Stimulated activated naive B cell treated with anti-CD40 and anti-IgM and Interleukin-4, amounts not matched to agents 10 μg/mL and 1 μg/mL and 100 μg/mL, for 72 hours (primary cell): Measurements from ENCODE around the gene MRPL48.
"Not testable (repeated sequence)": the region's sequence is repeated elsewhere in the genome, so short reads cannot be mapped to it uniquely, and the experiment has no call there.

Experiments used
- ATAC-seq, 2 donors: fragments of 150-1000 bp; cut with Tn5 transposase; replicated peaks; 2 replicates each; pipeline ENCODE4 v1.10.0; 2021; ENCODE audit warnings: moderate library complexity in 1 of 2
- DNase-seq: peaks from one replicate; pipeline ENCODE4 v3.0.0; 2021
- H3K27ac Mint-ChIP-seq: one replicate; pipeline ENCODE4 v1.8.0; 2022; ENCODE audit warnings: mild to moderate bottlenecking, mixed read lengths
- H3K27me3 Mint-ChIP-seq, 2 donors: one replicate each; pipeline ENCODE4 v1.8.0; 2022; ENCODE audit warnings: mixed read lengths in 2 of 2
- H3K36me3 Mint-ChIP-seq, 2 donors: one replicate each; pipeline ENCODE4 v1.8.0; 2022; ENCODE audit warnings: mixed read lengths in 2 of 2, mild to moderate bottlenecking in 1 of 2
- H3K4me1 Mint-ChIP-seq, 2 donors: one replicate each; pipeline ENCODE4 v1.8.0; 2022; ENCODE audit warnings: mixed read lengths in 2 of 2, mild to moderate bottlenecking in 1 of 2
- H3K4me3 Mint-ChIP-seq, 2 donors: one replicate each; pipeline ENCODE4 v1.8.0; 2022; ENCODE audit warnings: mild to moderate bottlenecking in 2 of 2, mixed read lengths in 2 of 2, moderate library complexity in 1 of 2
- H3K9me3 Mint-ChIP-seq, 2 donors: one replicate each; pipeline ENCODE4 v1.8.0; 2022; ENCODE audit warnings: mixed read lengths in 2 of 2, mild to moderate bottlenecking in 1 of 2

The MRPL48 gene

DNA sequence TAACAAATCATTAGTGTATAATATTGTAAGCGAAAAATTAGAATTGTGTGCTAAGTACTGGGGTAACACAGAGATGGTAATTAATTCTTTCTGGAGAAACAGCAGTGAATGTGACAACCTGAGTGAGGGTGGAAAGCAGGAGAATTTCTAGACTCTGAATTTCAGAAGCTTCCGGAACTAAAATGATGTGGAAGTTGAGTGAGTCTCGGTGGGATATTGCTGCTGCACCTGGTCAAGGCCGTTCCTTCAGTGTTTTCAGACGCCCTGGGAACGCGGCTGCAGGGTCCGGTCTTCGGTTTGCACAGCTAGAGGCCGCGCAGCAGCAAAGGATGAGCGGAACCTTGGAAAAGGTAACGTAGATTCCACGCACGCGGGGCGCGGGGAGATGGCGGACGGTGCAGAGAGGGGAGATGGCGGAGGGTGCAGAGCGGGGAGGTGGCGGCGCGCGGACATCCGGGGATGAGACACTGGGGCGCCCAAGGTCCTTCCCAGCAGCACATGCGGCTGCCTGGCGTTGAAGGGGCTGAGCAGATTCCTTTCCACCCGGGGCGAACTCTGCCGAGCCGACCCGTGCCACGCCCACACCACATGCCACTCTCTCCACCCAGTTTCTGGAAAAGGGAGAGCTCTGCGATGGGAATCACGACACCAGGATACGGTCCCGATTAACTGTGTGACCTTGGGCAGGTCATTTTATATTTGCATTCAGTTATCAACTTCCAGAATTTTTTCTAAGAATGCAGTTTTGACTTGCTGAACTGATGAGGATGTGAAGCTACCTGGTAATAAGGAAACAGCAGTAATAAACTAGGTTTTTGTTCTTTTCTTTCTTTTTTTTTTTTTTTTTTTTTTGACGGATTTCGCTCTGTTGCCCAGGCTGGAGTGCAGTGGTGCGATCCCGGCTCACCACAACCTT, at the start of gene MRPL48:
Gene MRPL48, plus strand, starts transcription at position 232 of the 916 bp plus-strand sequence. Its CDS starts 98 bp downstream, at position 330.
- Mint-ChIP-seq H3K9me3 (no peaks in the 10 kb centered on the region), H3K36me3 (peaks cover 2 to 3% of the 10 kb centered on the region in 2 donors), H3K4me1 (peaks cover 9 to 23% of the 10 kb centered on the region in 2 donors), H3K4me3 (peak within 1 kb of the TSS; percentile 99 to 100), H3K27ac (peak within 1 kb of the TSS; percentile 99), H3K27me3 (peaks cover 0 to 3% of the 10 kb centered on the region in 2 donors)
- ATAC-seq (peak; percentile 97 to 99), DNase-seq (peak; percentile 82)

DNA sequence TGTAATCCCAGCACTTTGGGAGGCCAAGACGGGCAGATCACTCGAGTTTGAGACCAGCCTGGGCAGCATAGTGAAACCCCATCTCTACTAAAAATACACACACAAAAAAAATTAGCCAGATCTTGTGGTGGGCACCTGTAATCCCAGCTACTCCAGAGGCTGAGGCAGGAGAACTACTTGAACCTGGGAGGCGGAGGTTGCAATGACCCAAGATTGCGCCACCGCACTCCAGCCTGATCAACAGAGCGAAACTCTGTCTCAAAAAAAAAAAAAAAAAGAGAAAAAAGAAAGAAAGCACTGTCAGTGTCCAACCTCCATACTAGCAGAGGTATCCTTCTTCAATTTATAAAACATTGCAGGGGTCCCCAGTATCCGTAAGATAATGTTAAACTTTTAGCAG, 44.6 kb upstream of the MRPL48 start:
- Mint-ChIP-seq H3K36me3 (peaks cover 4 to 11% of the 10 kb centered on the region in 2 donors), H3K4me1 (peaks cover 2 to 23% of the 10 kb centered on the region in 2 donors), H3K4me3 (no peak overlapping the region), H3K27me3 (no peaks in the 10 kb centered on the region), H3K9me3 (no peaks in the 10 kb centered on the region), H3K27ac (no peak overlapping the region)
- DNase-seq (no peak), ATAC-seq (no peak)

DNA sequence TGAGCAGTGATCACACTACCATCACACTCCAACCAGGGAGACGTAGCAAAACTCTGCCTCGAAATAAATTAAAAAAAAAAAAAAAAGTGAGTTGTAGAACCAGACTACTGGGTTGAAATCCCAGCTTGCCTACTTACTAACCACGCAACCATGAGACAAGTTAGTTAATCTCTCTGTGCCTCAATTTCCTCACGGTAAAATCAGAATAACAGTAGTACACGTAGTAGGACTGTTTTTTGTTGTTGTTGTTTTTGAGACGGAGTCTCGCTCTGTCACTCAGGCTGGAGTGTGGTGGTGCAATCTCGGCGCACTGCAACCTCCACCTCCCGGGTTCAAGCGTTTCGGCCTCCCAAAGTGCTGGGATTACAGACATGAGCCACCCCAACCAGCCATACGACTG, 41.0 kb upstream of the MRPL48 start:
- Mint-ChIP-seq H3K4me1 (peaks cover 11 to 50% of the 10 kb centered on the region in 2 donors), H3K4me3 (no peak overlapping the region), H3K27ac (no peak overlapping the region), H3K9me3 (no peaks in the 10 kb centered on the region), H3K36me3 (peaks cover 17 to 19% of the 10 kb centered on the region in 2 donors), H3K27me3 (no peaks in the 10 kb centered on the region)
- no peak for DNase-seq
- ATAC-seq, result no peak

DNA sequence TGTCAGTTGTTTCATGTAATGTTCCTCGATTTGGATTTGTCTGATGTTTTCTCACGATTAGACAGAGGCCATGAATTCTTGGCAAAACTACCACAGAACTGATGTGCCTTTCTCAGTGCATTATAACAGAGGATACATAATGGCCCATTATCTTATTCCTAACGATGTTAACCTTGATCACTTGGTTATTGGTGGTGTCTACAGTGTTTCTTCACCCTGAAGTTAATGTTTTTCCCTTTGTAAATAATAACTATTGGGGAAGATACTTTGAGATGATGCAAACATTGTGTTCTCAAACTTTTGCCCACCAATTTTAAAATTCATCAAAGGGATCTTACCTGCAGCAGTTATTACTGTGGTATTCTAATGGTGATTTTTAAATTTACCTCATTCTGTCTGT, 39.9 kb upstream of the MRPL48 start:
- Mint-ChIP-seq H3K4me3 (no peak overlapping the region), H3K27me3 (no peaks in the 10 kb centered on the region), H3K4me1 (peaks cover 17 to 60% of the 10 kb centered on the region in 2 donors), H3K27ac (no peak overlapping the region), H3K36me3 (peaks cover 24 to 26% of the 10 kb centered on the region in 2 donors), H3K9me3 (no peaks in the 10 kb centered on the region)
- no peak for DNase-seq
- no peak for ATAC-seq

DNA sequence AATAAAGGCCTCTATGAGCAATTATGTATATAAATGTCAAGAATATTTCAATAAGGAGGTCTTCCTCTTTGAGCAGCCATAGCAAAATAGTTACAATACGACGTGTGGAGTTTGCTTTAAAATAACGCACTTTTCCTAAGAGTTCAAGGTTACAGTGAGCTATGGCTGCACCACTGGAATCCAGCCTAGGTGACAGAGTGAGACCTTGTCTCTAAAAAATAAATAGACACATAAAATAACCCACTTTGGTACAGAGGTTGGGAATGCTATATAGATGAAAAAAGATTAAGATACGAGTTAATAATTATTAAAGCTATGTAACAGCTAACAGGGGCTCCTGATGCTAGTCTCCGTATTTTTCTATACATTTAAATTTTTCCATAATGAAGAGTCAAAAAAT, 39.4 kb upstream of the MRPL48 start:
- H3K4me3 Mint-ChIP-seq, result no peak overlapping the region
- H3K4me1 Mint-ChIP-seq, result peaks cover 17 to 59% of the 10 kb centered on the region in 2 donors
- ATAC-seq (no peak), DNase-seq (no peak)
- H3K36me3 Mint-ChIP-seq, result peaks cover 21 to 26% of the 10 kb centered on the region in 2 donors
- no peaks in the 10 kb centered on the region for H3K27me3 Mint-ChIP-seq
- no peaks in the 10 kb centered on the region for H3K9me3 Mint-ChIP-seq
- H3K27ac Mint-ChIP-seq, result no peak overlapping the region

DNA sequence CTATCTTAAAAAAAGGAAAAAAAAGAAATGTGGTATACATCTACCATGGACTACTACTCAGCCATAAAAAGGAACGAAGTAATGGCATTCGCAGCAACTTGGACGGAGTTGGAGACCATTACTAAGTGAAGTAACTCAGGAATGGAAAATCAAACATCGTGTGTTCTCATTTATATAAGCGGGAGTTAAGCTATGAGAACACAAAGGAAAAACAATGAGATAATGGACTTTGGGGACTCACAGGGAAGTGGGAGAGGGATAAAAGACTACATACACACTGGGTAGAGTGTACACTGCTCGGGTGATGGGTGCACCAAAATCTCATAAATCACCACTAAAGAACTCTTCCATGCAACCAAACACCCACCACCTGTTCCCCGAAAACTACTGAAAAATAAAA, 38.6 kb upstream of the MRPL48 start:
- H3K4me1 Mint-ChIP-seq, result peaks cover 17 to 55% of the 10 kb centered on the region in 2 donors
- no peaks in the 10 kb centered on the region for H3K27me3 Mint-ChIP-seq
- H3K36me3 Mint-ChIP-seq, result peaks cover 21 to 29% of the 10 kb centered on the region in 2 donors
- DNase-seq (no peak), ATAC-seq (no peak)
- no peaks in the 10 kb centered on the region for H3K9me3 Mint-ChIP-seq
- no peak overlapping the region for H3K4me3 Mint-ChIP-seq
- no peak overlapping the region for H3K27ac Mint-ChIP-seq

DNA sequence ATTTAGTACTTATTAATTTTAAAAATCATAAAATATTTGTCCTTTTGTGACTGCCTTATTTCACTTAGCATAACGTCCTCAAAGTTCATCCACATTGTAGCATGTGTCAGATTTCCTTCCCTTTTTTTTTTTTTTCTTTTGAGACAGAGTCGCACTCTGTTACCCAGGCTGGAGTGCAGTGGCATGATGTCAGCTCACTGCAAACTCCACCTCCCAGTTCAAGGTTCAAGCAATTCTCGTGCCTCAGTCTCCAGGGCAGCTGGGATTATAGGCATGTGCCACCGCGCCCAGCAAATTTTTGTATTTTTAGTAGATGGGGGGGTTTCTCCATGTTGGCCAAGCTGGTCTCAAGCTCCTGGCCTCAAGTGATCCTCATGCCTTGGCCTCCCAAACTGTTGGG, 37.4 kb upstream of the MRPL48 start:
- ATAC-seq, result no peak
- Mint-ChIP-seq H3K4me3 (no peak overlapping the region), H3K4me1 (peaks cover 17 to 60% of the 10 kb centered on the region in 2 donors), H3K36me3 (peaks cover 21 to 31% of the 10 kb centered on the region in 2 donors), H3K27me3 (no peaks in the 10 kb centered on the region), H3K27ac (peak overlapping the region; percentile 37), H3K9me3 (no peaks in the 10 kb centered on the region)
- no peak for DNase-seq

DNA sequence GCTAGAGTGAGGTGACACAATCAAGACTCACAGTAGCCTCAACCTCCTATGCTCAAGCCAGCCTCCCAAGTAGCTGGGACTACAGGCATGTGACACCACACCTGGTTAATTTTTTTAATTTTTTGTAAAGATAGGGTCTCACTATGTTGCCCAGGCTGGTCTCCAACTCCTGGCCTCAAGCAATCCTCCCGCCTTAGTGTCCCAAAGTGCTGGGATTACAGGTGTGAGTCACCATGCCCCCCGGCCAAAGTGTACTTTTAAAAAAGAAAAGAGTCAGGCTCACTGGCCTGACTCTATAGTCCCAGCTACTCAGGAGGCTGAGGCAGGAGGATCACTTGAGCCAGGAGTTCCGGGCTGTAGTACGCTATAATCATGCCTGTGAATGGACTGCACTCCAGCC, 36.8 kb upstream of the MRPL48 start:
- Mint-ChIP-seq H3K4me1 (peaks cover 20 to 56% of the 10 kb centered on the region in 2 donors), H3K36me3 (peaks cover 26 to 32% of the 10 kb centered on the region in 2 donors)
- not testable (repeated sequence) for H3K27ac Mint-ChIP-seq, H3K4me3 Mint-ChIP-seq, ATAC-seq, H3K9me3 Mint-ChIP-seq, DNase-seq, H3K27me3 Mint-ChIP-seq

DNA sequence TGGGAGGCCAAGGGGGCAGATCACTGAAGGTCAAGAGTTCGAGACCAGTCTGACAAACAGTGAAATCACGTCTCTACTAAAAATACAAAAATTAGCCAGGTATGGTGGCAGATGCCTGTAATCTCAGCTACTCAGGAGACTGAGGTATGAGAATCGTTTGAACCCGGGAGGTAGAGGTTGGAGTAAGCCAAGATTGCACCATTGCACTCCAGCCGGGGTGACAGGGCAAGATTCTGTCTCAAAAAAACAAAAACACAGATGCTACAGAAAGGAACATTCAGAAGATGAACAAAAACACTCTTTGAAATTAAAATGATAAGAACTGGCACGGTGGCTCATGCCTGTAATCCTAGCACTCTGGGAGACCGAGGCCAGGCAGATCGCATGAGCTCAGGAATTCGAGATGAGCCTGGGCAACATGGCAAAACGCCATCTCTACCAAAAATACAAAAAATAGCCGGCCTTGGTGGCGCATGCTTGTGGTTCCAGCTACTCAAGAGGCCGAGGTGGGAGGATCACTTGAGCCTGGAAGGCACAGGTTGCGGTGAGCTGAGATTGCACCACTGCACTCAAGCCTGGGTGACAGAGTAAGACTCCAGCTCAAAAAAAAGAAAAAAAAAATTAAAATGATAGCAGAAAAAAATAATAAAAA, 35.3 kb upstream of the MRPL48 start:
- ATAC-seq (no peak), DNase-seq (no peak)
- H3K4me3 Mint-ChIP-seq, result no peak overlapping the region
- peaks cover 20 to 54% of the 10 kb centered on the region in 2 donors for H3K4me1 Mint-ChIP-seq
- no peaks in the 10 kb centered on the region for H3K27me3 Mint-ChIP-seq
- H3K9me3 Mint-ChIP-seq, result no peaks in the 10 kb centered on the region
- H3K36me3 Mint-ChIP-seq, result peaks cover 26 to 32% of the 10 kb centered on the region in 2 donors
- no peak overlapping the region for H3K27ac Mint-ChIP-seq

DNA sequence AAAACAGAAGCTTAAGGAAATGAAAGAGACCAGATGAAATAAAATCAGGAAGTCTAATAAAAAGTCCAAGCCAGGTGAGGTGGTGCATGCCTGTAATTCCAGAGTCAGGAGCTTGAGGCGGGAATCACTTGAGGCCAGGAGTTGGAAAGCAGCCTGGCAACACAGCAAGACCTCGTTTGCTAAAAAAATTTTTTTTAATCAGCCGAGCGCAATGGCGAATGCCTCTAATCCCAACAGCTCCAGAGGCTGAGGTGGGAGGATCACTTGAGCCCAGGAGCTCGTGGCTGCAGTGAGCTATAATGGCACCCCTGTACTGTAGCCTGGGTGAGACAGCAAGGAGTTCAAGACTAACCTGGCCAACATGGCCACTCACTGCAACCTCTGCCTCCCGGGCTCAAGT, 34.8 kb upstream of the MRPL48 start:
- H3K27ac Mint-ChIP-seq, result no peak overlapping the region
- H3K36me3 Mint-ChIP-seq, result peaks cover 23 to 28% of the 10 kb centered on the region in 2 donors
- ATAC-seq (no peak), DNase-seq (no peak)
- H3K9me3 Mint-ChIP-seq, result no peaks in the 10 kb centered on the region
- H3K27me3 Mint-ChIP-seq, result no peaks in the 10 kb centered on the region
- peaks cover 18 to 49% of the 10 kb centered on the region in 2 donors for H3K4me1 Mint-ChIP-seq
- no peak overlapping the region for H3K4me3 Mint-ChIP-seq

DNA sequence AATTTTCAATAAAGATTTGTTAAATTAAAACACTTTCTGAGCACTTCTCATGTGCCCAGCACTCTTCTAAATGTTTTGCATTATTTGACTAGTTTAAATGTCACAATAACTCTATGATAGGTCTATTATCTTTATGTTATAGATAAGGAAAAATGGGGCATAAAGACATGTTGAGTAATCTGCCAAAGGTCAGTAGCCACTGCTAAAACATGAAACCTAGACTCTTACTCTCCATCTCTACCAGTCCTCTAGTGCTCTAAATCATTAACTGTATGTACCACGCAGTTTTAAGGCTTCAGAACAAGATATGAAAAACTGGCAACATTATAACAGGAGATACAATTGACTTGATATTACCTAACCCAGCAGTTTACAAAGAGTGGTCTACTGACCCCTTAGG, 33.7 kb upstream of the MRPL48 start:
- H3K9me3 Mint-ChIP-seq, result no peaks in the 10 kb centered on the region
- peak overlapping the region; percentile 25 for H3K27ac Mint-ChIP-seq
- H3K27me3 Mint-ChIP-seq, result no peaks in the 10 kb centered on the region
- H3K36me3 Mint-ChIP-seq, result peaks cover 23 to 27% of the 10 kb centered on the region in 2 donors
- no peak overlapping the region for H3K4me3 Mint-ChIP-seq
- ATAC-seq (no peak), DNase-seq (no peak)
- peaks cover 19 to 54% of the 10 kb centered on the region in 2 donors for H3K4me1 Mint-ChIP-seq

DNA sequence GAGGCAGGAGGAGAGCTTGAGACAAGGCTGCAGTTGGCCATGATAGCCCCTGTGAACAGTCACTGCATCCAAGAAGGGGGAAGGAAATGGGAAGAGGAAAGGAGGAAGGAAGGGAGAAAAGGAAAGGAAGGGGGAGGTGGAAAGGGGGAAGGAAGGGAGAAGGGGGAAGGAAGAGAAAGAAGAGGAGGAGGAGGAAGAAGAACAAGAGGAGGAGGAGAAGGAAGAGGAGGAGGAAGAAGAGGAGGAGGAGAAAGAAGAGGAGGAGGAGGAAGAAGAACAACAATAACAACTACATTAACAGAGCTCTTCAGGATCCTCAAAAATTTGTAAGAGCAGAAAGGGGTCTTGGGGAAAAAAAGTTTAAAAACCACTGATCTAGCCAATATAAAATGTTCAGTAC, 32.0 kb upstream of the MRPL48 start:
- Mint-ChIP-seq H3K4me1 (peaks cover 19 to 47% of the 10 kb centered on the region in 2 donors), H3K9me3 (no peaks in the 10 kb centered on the region), H3K27ac (no peak overlapping the region), H3K4me3 (no peak overlapping the region), H3K36me3 (peaks cover 21 to 22% of the 10 kb centered on the region in 2 donors), H3K27me3 (no peaks in the 10 kb centered on the region)
- no peak for ATAC-seq
- no peak for DNase-seq

DNA sequence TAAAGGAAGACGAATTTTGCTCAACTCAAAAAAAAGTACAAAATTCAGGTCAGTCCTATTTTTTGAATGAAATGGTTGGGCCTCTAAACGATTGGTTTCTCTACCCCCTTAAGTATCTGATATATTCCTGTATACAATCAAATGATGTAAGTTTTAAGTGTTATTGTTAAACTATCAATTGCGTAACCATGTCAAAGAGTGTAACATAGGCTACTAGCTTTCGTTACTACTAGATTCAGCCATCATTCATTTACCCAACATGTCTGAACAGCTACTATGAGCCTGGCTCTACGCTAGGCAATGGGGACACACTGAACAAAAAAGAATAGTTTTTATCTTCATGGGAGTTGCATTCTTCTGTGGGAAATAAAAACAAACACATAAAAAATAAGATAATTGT, 30.1 kb upstream of the MRPL48 start:
- Mint-ChIP-seq H3K27ac (no peak overlapping the region), H3K4me1 (peaks cover 13 to 37% of the 10 kb centered on the region in 2 donors), H3K36me3 (peaks cover 7 to 9% of the 10 kb centered on the region in 2 donors), H3K9me3 (no peaks in the 10 kb centered on the region), H3K4me3 (no peak overlapping the region), H3K27me3 (no peaks in the 10 kb centered on the region)
- ATAC-seq (no peak), DNase-seq (no peak)

DNA sequence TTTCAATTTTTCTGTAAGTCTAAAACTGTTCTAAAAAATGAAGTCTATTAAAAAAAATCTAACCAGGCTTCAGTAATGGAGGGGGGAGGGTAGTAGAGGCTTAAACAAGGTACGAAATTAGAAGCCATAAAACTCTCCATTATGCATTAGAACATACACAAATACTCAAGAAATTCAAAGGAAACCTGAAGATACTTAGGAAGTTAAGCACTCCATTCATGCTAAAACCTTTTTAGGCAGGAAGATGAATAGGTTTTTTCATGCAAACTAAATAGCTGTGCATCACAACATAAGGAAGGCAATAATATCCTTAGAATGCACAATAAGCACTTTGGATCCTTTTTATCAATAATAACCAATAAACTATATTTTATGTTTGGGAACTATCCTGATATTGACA, 29.2 kb upstream of the MRPL48 start:
- Mint-ChIP-seq H3K27ac (no peak overlapping the region), H3K36me3 (peaks cover 7 to 9% of the 10 kb centered on the region in 2 donors), H3K4me3 (peak overlapping the region; percentile 32), H3K9me3 (no peaks in the 10 kb centered on the region), H3K27me3 (no peaks in the 10 kb centered on the region), H3K4me1 (peaks cover 13 to 40% of the 10 kb centered on the region in 2 donors)
- no peak for DNase-seq
- ATAC-seq, result no peak
